Smooth muscle cell (in vitro differentiated cells): ENCODE data around the gene HEXIM2. TPM values are rescaled to one million over a fixed set of nuclear protein-coding genes. Genes with fewer than 3 reads are reported as not detected.
A peak's percentile ranks its signal among the peaks of the same experiment; 100 is the strongest.

ENCODE experiments used
- DNase-seq: peaks from one replicate; lab custom pipeline; 2025; ENCODE audit not compliant: unreplicated experiment; lab: John Stamatoyannopoulos, UW
- H2AFZ ChIP-seq: fragments of 200-600 bp; sonication (generic); 2 replicates; pipeline ENCODE4 v1.6.0; 2016; ENCODE audit warnings: antibody characterized with exemption, low read depth, mild to moderate bottlenecking
- H3F3A ChIP-seq: fragments of 200-600 bp; sonication (generic); 2 replicates; pipeline ENCODE4 v1.6.0; 2017; ENCODE audit warnings: antibody characterized with exemption, low read depth
- H3K27ac ChIP-seq: fragments of 200-600 bp; sonication (generic); 2 replicates; pipeline ENCODE4 v1.5.1; 2016; ENCODE audit warnings: low read depth, mild to moderate bottlenecking
- H3K27me3 ChIP-seq: fragments of 200-600 bp; sonication (generic); 2 replicates; pipeline ENCODE4 v1.6.1; 2016; ENCODE audit warnings: low read depth, mild to moderate bottlenecking
- H3K36me3 ChIP-seq: fragments of 200-600 bp; sonication (generic); 2 replicates; pipeline ENCODE4 v1.5.1; 2016; ENCODE audit warnings: low read depth
- H3K4me1 ChIP-seq: fragments of 200-600 bp; sonication (generic); 2 replicates; pipeline ENCODE4 v1.5.1; 2016; ENCODE audit warnings: low read depth
- H3K4me2 ChIP-seq: fragments of 200-600 bp; sonication (generic); 2 replicates; pipeline ENCODE4 v1.6.0; 2016; ENCODE audit warnings: mild to moderate bottlenecking
- H3K4me3 ChIP-seq: fragments of 200-600 bp; sonication (generic); 2 replicates; pipeline ENCODE4 v1.5.1; 2016; ENCODE audit warnings: mild to moderate bottlenecking
- H3K79me2 ChIP-seq: fragments of 200-600 bp; sonication (generic); 2 replicates; pipeline ENCODE4 v1.6.0; 2016; ENCODE audit warnings: low read depth, mild to moderate bottlenecking
- H3K9ac ChIP-seq: fragments of 200-600 bp; sonication (generic); 2 replicates; pipeline ENCODE4 v1.6.0; 2016; ENCODE audit warnings: low read depth
- H3K9me3 ChIP-seq: fragments of 200-600 bp; sonication (generic); replicated peaks from 2 replicates; pipeline ENCODE4 v1.5.1; 2016; ENCODE audit warnings: low read depth
- H4K20me1 ChIP-seq: fragments of 200-600 bp; sonication (generic); 2 replicates; pipeline ENCODE4 v1.6.0; 2016; ENCODE audit warnings: low read depth
- CTCF ChIP-seq: fragments of 200-600 bp; sonication (generic); IDR thresholded peaks from 2 replicates; pipeline ENCODE4 v1.5.1; 2017; ENCODE audit warnings: borderline replicate concordance, mild to moderate bottlenecking, antibody characterized with exemption; ENCODE audit not compliant: insufficient read depth, poor library complexity, severe bottlenecking
- WGBS: methylation state at CpG from one replicate; pipeline ENCODE4 v1.1.7; 2016; ENCODE audit warnings: low lambda C conversion rate; 5-methylcytosine and 5-hydroxymethylcytosine counted together
- polyA plus RNA-seq: library from polyadenylated mRNA; unstranded; fragments of >200 nt; fragmentation: Nextera tagmentation; extraction: Ambion mirVana; gene quantifications from 2 replicates; pipeline ENCODE4 v1.2.1, GENCODE V29; 2016
- total RNA-seq: library from RNA; depleted of rRNA; stranded (reverse); fragments of >200 nt; gene quantifications from 2 replicates; pipeline ENCODE4 v1.2.3, GENCODE V29; 2014

Gene HEXIM2
- total and polyA plus RNA-seq, 2 experiments from 2014 or later = 3.4 to 6.8 TPM

GRCh38 chr17:45129426-45129939, 32.2 kb upstream of the HEXIM2 start:
- Histone ChIP-seq H3K27ac (peak overlapping the region; percentile 96), H3K9me3 (no peaks in the 10 kb centered on the region), H3F3A (peaks cover 19% of the 10 kb centered on the region), H3K4me3 (no peak overlapping the region), H3K36me3 (no peaks in the 10 kb centered on the region), H3K27me3 (no peaks in the 10 kb centered on the region), H2AFZ (no peak overlapping the region), H3K79me2 (peaks cover 55% of the 10 kb centered on the region), H3K4me2 (peak overlapping the region; percentile 95), H4K20me1 (no peaks in the 10 kb centered on the region), H3K9ac (peak overlapping the region; percentile 85), H3K4me1 (peaks cover 20% of the 10 kb centered on the region)
- TF ChIP-seq CTCF = no peak
- DNase-seq = peak; percentile 52
- 19% methylated on average over 10 of the region's 10 CpGs for WGBS

- no peak overlapping the region for H2AFZ ChIP-seq
- WGBS = 60% methylated on average over 13 of the region's 13 CpGs
- peaks cover 49% of the 10 kb centered on the region for H3K79me2 ChIP-seq
- peak overlapping the region; percentile 96 for H3K27ac ChIP-seq
- no peak for DNase-seq
- H3K27me3 ChIP-seq = no peaks in the 10 kb centered on the region
- H3K9me3 ChIP-seq = no peaks in the 10 kb centered on the region
- no peaks in the 10 kb centered on the region for H3K36me3 ChIP-seq
- TF ChIP-seq CTCF = no peak
- H4K20me1 ChIP-seq = no peaks in the 10 kb centered on the region
- no peak overlapping the region for H3K4me3 ChIP-seq
- peaks cover 20% of the 10 kb centered on the region for H3K4me1 ChIP-seq
- H3K9ac ChIP-seq = peak overlapping the region; percentile 85
- H3F3A ChIP-seq = peaks cover 19% of the 10 kb centered on the region
- peak overlapping the region; percentile 95 for H3K4me2 ChIP-seq
These were observed 31.6 kb upstream of the HEXIM2 start for GRCh38 chr17:45129940-45130680.

- H3K9me3 ChIP-seq = no peaks in the 10 kb centered on the region
- peak overlapping the region; percentile 8 for H3K9ac ChIP-seq
- no peak for DNase-seq
- no peaks in the 10 kb centered on the region for H4K20me1 ChIP-seq
- H3K4me3 ChIP-seq = peak overlapping the region; percentile 94
- H3K27ac ChIP-seq = peak overlapping the region; percentile 96
- peak overlapping the region; percentile 95 for H3K4me2 ChIP-seq
- H3K79me2 ChIP-seq = peaks cover 42% of the 10 kb centered on the region
- no peak overlapping the region for H2AFZ ChIP-seq
- 93% methylated on average over 16 of the region's 17 CpGs for WGBS
- no peaks in the 10 kb centered on the region for H3K27me3 ChIP-seq
- TF ChIP-seq CTCF = no peak
- peaks cover 19% of the 10 kb centered on the region for H3F3A ChIP-seq
- peaks cover 23% of the 10 kb centered on the region for H3K4me1 ChIP-seq
- H3K36me3 ChIP-seq = no peaks in the 10 kb centered on the region
These were observed 30.7 kb upstream of the HEXIM2 start for GRCh38 chr17:45130681-45131615.
